Parathyroid adenoma (tissue), 2 donors: ENCODE data around the gene ECSIT.

Source experiments
- H2AFZ ChIP-seq: fragments of 300-600 bp; sonication (generic); one replicate; pipeline ENCODE4 v1.7.0; 2017; ENCODE audit warnings: antibody characterized with exemption, mild to moderate bottlenecking
- H3K27ac ChIP-seq: fragments of 300-600 bp; sonication (generic); one replicate; pipeline ENCODE4 v1.7.0; 2017
- H3K27me3 ChIP-seq: fragments of 300-600 bp; sonication (generic); one replicate; pipeline ENCODE4 v1.7.0; 2017; ENCODE audit warnings: low read length; ENCODE audit not compliant: control insufficient read depth, insufficient read depth
- H3K36me3 ChIP-seq: fragments of 300-600 bp; sonication (generic); one replicate; pipeline ENCODE4 v1.7.0; 2017; ENCODE audit warnings: low read length; ENCODE audit not compliant: control insufficient read depth, insufficient read depth
- H3K4me1 ChIP-seq: fragments of 300-600 bp; sonication (generic); one replicate; pipeline ENCODE4 v1.7.0; 2017; ENCODE audit warnings: control low read depth
- H3K4me2 ChIP-seq: fragments of 300-600 bp; sonication (generic); one replicate; pipeline ENCODE4 v1.7.0; 2017; ENCODE audit warnings: low read length
- H3K4me3 ChIP-seq: fragments of 300-600 bp; sonication (generic); one replicate; pipeline ENCODE4 v1.7.0; 2017; ENCODE audit warnings: low read depth, low read length
- H3K79me2 ChIP-seq: fragments of 300-600 bp; sonication (generic); one replicate; pipeline ENCODE4 v1.7.0; 2017; ENCODE audit warnings: control low read depth
- H3K9ac ChIP-seq: fragments of 300-600 bp; sonication (generic); one replicate; pipeline ENCODE4 v1.7.0; 2017; ENCODE audit warnings: mild to moderate bottlenecking
- H3K9me3 ChIP-seq: fragments of 300-600 bp; sonication (generic); one replicate; pipeline ENCODE4 v1.7.0; 2017; ENCODE audit warnings: low read length; ENCODE audit not compliant: control insufficient read depth
- CTCF ChIP-seq: fragments of 300-600 bp; sonication (generic); IDR thresholded peaks from one replicate; pipeline ENCODE4 v1.7.0; 2017; ENCODE audit warnings: antibody characterized with exemption, mild to moderate bottlenecking
- donor health status: primary hyperparathyroidism.

The ECSIT gene

DNA sequence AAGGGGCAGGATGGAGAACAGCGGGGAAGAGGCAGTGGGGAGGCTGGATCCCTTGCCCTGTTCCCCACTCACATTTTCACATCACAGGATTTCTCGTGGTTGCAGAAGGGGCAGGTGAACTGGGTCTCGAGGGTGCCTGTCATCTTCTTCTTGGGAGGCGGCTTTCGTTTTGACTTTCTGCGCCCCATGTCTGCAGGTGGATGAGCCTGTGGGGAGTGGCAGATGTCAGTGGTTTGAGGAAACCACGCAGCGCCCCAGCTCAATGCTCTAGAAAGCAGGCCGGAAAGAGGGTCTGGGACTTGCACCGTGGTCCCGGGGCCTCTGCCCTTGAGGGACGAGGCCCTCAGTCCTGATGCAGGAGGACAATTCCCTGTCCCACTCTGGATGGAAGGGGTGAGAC lies 25.2 kb upstream of the ECSIT start:
- H3K36me3 ChIP-seq = no peaks in the 10 kb centered on the region
- no peak overlapping the region for H3K4me3 ChIP-seq
- H3K27me3 ChIP-seq = no peaks in the 10 kb centered on the region
- H3K79me2 ChIP-seq = peaks cover 18% of the 10 kb centered on the region
- no peak overlapping the region for H2AFZ ChIP-seq
- no peaks in the 10 kb centered on the region for H3K9me3 ChIP-seq
- peaks cover 10% of the 10 kb centered on the region for H3K4me1 ChIP-seq
- H3K9ac ChIP-seq = no peak overlapping the region
- TF ChIP-seq CTCF = no peak
- no peak overlapping the region for H3K27ac ChIP-seq
- H3K4me2 ChIP-seq = no peak overlapping the region

- Histone ChIP-seq H3K27me3 (no peaks in the 10 kb centered on the region), H3K27ac (no peak overlapping the region), H3K9ac (no peak overlapping the region), H3K4me1 (peaks cover 7% of the 10 kb centered on the region), H3K79me2 (peaks cover 7% of the 10 kb centered on the region), H3K36me3 (no peaks in the 10 kb centered on the region), H2AFZ (no peak overlapping the region), H3K9me3 (no peaks in the 10 kb centered on the region), H3K4me2 (no peak overlapping the region), H3K4me3 (no peak overlapping the region)
- TF ChIP-seq CTCF = no peak
These were observed 23.9 kb upstream of the ECSIT start for GRCh38 chr19:11552666-11553372.

- Histone ChIP-seq H3K27ac (no peak overlapping the region), H3K9ac (no peak overlapping the region), H3K4me1 (peaks cover 2% of the 10 kb centered on the region), H3K4me3 (no peak overlapping the region), H3K4me2 (no peak overlapping the region), H3K36me3 (no peaks in the 10 kb centered on the region), H3K79me2 (peaks cover under 1% of the 10 kb centered on the region), H3K9me3 (no peaks in the 10 kb centered on the region), H3K27me3 (no peaks in the 10 kb centered on the region), H2AFZ (no peak overlapping the region)
- no peak for TF ChIP-seq CTCF
These were observed 22.8 kb upstream of the ECSIT start for GRCh38 chr19:11551603-11552235.

- no peaks in the 10 kb centered on the region for H3K4me1 ChIP-seq
- no peak overlapping the region for H3K4me2 ChIP-seq
- no peak for TF ChIP-seq CTCF
- H3K27me3 ChIP-seq = no peaks in the 10 kb centered on the region
- no peak overlapping the region for H3K4me3 ChIP-seq
- H3K79me2 ChIP-seq = no peaks in the 10 kb centered on the region
- H3K9ac ChIP-seq = no peak overlapping the region
- H3K9me3 ChIP-seq = no peaks in the 10 kb centered on the region
- no peak overlapping the region for H2AFZ ChIP-seq
- no peak overlapping the region for H3K27ac ChIP-seq
- H3K36me3 ChIP-seq = no peaks in the 10 kb centered on the region
These were observed 21.3 kb upstream of the ECSIT start for GRCh38 chr19:11550265-11550664.
